ENCODE results near the gene IFI27.

- TF ChIP-seq CTCF (IDR thresholded peaks at IDR 0.05) (no peak), POLR2A (IDR thresholded peaks at IDR 0.05) (no peak)
These were observed 5.1 kb downstream of the IFI27 start for GRCh38 chr14:94115631-94116030.

Data from prostate gland (tissue), 2 donors.